IPS-11a (cell line): ENCODE data around the gene IFITM2.
"Not testable (repeated sequence)": the region's sequence is repeated elsewhere in the genome, so short reads cannot be mapped to it uniquely, and the experiment has no call there.

Experiments used
- H3K4me3 ChIP-seq: one replicate; pipeline ENCODE4 v1.5.1; 2013; ENCODE audit warnings: low read depth, low read length, control low read depth

IFITM2 gene

GRCh38 chr11:324593-325517, 17.2 kb downstream of the IFITM2 start:
- H3K4me3 ChIP-seq, result not testable (repeated sequence)

- H3K4me3 ChIP-seq, result no peak overlapping the region
Observed at GRCh38 chr11:325796-326591, 18.4 kb downstream of the IFITM2 start.

GRCh38 chr11:326592-326841, 18.9 kb downstream of the IFITM2 start:
- no peak overlapping the region for H3K4me3 ChIP-seq

- no peak overlapping the region for H3K4me3 ChIP-seq
Observed at GRCh38 chr11:326842-327580, 19.4 kb downstream of the IFITM2 start.

GRCh38 chr11:327581-327923, 19.9 kb downstream of the IFITM2 start:
- H3K4me3 ChIP-seq, result no peak overlapping the region

- no peak overlapping the region for H3K4me3 ChIP-seq
Observed at GRCh38 chr11:328012-328411, 20.4 kb downstream of the IFITM2 start.

GRCh38 chr11:328516-329100, 21.0 kb downstream of the IFITM2 start:
- not testable (repeated sequence) for H3K4me3 ChIP-seq

GRCh38 chr11:329886-330253, 22.3 kb downstream of the IFITM2 start:
- no peak overlapping the region for H3K4me3 ChIP-seq

GRCh38 chr11:330307-330693, 22.7 kb downstream of the IFITM2 start:
- H3K4me3 ChIP-seq, result no peak overlapping the region

GRCh38 chr11:330694-331357, 23.2 kb downstream of the IFITM2 start:
- H3K4me3 ChIP-seq, result no peak overlapping the region

- no peak overlapping the region for H3K4me3 ChIP-seq
Observed at GRCh38 chr11:331358-332060, 23.9 kb downstream of the IFITM2 start.

GRCh38 chr11:332651-333480, 25.2 kb downstream of the IFITM2 start:
- H3K4me3 ChIP-seq, result no peak overlapping the region

GRCh38 chr11:333616-334263, 26.1 kb downstream of the IFITM2 start:
- H3K4me3 ChIP-seq, result not testable (repeated sequence)

GRCh38 chr11:334264-334994, 26.8 kb downstream of the IFITM2 start:
- no peak overlapping the region for H3K4me3 ChIP-seq

GRCh38 chr11:335779-336658, 28.4 kb downstream of the IFITM2 start:
- H3K4me3 ChIP-seq, result no peak overlapping the region

- no peak overlapping the region for H3K4me3 ChIP-seq
Observed at GRCh38 chr11:336659-337198, 29.1 kb downstream of the IFITM2 start.

GRCh38 chr11:337711-338110, 30.1 kb downstream of the IFITM2 start:
- H3K4me3 ChIP-seq, result no peak overlapping the region
